B cell (primary cell): ENCODE results near the gene CEP89.

Experiments used
- EZH2 ChIP-seq: IDR thresholded peaks from 2 replicates; pipeline ENCODE4 v1.6.1; 2012; ENCODE audit warnings: borderline replicate concordance, low read depth, mild to moderate bottlenecking, moderate library complexity, low read length; ENCODE audit not compliant: insufficient read depth, poor library complexity, severe bottlenecking
- TF ChIP-seq, protein P1 (sequence below): fragments of 200-600 bp; IDR thresholded peaks from one replicate; pipeline ENCODE4 v1.8.0; 2022; ENCODE audit warnings: antibody characterized with exemption, mild to moderate bottlenecking

DNA sequence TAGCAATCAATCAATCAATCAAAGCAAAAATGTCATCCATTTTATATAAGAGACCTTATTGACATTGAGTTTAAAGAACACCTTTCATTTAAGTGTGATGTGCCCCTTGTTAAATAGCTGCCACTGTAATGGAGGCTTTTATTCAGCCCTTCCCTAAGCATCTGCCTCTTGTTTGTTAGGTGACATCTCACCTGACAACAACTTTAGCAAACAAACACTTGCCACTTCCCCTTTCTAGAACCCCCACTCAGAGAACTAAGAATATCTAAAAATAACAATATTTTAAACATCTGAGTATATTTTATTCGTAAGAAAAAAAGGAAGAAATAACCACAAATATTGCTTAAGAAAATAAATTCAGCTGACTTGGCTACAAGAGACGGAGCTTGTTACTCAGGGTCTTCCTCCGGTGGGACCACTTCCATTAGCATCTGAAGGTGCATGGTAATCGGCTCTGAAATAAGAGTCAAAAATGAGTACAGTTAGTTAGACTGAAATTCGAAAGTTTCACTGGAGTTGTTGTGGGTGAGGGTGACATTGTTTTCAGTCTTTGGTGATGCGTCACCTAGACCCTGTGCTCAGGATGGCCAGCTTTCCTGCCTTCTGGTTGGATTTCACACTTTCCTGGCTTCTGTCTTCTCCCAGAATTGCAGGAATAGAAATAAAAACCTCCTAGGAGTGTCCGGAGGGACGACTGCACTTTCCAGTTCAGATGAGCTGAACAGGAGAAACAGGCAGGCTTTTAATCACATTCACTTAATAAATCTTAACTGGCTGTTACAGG lies 141.3 kb downstream of the CEP89 start:
- TF ChIP-seq, protein P1, sequence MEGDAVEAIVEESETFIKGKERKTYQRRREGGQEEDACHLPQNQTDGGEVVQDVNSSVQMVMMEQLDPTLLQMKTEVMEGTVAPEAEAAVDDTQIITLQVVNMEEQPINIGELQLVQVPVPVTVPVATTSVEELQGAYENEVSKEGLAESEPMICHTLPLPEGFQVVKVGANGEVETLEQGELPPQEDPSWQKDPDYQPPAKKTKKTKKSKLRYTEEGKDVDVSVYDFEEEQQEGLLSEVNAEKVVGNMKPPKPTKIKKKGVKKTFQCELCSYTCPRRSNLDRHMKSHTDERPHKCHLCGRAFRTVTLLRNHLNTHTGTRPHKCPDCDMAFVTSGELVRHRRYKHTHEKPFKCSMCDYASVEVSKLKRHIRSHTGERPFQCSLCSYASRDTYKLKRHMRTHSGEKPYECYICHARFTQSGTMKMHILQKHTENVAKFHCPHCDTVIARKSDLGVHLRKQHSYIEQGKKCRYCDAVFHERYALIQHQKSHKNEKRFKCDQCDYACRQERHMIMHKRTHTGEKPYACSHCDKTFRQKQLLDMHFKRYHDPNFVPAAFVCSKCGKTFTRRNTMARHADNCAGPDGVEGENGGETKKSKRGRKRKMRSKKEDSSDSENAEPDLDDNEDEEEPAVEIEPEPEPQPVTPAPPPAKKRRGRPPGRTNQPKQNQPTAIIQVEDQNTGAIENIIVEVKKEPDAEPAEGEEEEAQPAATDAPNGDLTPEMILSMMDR = no peak
- TF ChIP-seq EZH2 = no peak
